MM.1S (cell line): ENCODE data around the gene TMEM72.

Source experiments
- CTCF ChIP-seq: fragments of 300-600 bp; sonication (generic); IDR thresholded peaks from 2 replicates; pipeline ENCODE4 v1.5.1; 2016; ENCODE audit warnings: antibody characterized with exemption, low read length, mixed read lengths
- EZH2 ChIP-seq: fragments of 300-600 bp; sonication (generic); optimal IDR thresholded peaks from 2 replicates; pipeline ENCODE3; 2017; ENCODE audit warnings: low read depth, mild to moderate bottlenecking, antibody characterized with exemption, low read length, mixed read lengths
- EZH2phosphoT487 ChIP-seq: fragments of 300-600 bp; sonication (generic); IDR thresholded peaks from 2 replicates; pipeline ENCODE4 v1.6.1; 2018; ENCODE audit warnings: antibody characterized with exemption, low read length

- TF ChIP-seq CTCF (no peak), EZH2 (no peak), EZH2phosphoT487 (no peak)
Observed at GRCh38 chr10:44951576-44952226, 40.6 kb downstream of the TMEM72 start.
